ENCODE results near the gene LY6G5B.

LY6G5B gene

DNA sequence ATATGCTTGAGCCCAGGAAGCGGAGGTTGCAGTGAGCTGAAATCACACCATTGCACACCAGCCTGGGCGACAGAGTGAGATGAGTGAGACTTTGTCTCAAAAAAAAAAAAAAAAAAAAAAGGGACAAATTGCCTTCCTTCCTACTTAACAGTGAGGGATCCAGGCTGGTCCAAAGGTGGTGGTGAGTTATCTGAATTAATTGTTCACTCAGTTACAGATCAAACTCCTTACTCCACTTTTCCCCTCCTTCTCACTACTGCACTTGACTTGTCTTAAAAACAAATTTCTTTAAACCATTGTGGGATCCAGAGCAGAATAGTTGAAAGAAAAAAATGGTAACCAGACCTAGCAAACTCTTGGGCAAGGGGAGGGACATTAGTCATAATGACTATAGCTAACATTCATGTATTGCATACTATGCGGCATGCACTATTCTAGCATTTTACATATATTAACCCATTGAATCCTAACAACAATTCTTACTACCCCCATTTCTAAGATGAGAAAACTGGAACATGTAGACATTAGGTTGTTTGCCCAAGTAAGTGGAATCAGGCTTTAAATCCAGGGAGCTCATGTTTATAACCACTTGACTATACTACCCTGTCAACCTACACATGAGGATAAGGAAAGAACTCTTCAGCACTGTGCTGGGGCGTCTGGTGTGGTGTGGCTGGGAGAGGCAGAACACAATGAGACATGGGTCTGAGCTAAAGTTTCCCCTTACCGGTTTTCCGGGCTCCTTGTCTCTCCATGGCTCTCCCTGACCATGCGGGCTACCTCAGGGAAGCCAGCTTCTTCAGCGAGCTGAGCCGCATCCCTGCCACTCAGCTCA lies 6.4 kb upstream of the LY6G5B start:
- DNase-seq (ENCODE audit: low read depth in 2 of 2) = no peak

DNA sequence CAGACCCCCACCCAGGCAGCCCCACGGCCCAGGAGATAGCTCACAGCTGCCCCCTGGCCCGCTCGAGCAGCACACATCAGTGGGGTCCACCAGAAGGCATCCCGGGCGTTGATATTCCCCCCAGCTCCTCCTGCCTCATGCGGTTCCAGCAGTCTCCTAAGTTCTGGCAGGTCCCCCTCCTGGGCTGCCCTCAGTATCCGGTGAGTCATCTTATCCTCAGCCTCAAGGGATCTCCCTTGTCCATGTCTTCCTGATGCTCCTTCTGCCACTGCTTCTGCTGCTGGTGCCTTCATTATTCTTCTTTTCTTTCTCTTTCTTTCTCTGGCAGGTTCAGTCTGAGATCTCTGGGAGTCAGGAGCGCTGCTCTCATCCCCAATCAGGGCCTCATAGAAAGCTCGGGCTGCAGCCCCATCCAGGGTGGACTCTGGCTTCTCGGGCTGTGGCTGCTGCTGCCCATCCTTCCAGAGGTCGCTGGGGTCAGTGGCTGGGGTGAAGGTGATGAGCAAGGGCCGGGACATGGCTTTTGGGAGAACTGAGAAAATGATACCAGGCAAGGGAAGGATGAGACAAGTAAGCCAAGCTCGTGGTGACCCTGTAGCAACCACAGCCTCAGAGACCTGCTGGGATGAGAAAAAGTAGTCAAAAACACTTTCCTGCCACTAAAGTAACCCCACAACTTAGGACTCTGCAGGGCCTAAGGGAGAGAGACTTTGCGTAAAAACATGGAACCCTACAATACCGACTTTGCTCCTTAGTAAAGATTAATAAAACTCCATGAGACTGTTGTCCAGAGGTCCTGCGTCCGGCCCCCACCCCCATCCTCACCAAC lies 5.6 kb upstream of the LY6G5B start:
- DNase-seq (ENCODE audit: low read depth in 2 of 2) = no peak

DNA sequence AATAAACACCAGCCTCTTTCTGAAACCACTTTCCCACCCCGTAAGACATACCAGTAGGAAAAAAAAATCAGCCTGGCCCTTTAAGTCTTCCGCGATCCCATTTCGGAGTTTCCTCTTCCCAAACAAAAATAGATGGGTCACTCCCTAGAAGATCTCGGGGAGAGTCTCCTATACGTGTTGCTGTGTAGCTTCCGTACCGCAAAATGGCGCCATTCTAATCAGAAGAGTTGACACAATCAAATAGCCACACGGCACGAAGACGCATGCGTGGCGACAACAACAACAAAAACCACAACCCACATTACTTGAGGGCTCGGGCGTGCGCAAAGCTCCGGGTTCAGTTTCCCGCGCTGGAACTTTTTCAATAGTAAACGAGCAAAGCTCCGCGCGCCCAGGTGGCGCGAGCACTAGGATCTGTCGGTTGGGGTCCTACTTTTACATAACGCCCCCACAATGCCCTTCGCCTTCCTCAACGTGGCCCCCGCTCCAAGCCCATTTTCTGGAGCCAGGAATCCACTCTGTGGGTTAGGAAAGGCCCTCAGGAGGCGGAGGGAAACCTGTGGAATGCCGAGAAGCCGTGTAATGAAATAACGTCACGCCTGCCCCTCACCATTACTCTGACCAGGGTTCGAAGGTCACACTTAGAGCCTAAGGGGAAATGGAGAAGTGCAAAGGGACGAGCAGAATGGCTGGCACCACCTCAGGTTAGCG lies 4.8 kb upstream of the LY6G5B start, which contains the start of gene GPANK1:
Gene GPANK1, minus strand, starts transcription at position 208 of the 711 bp plus-strand sequence. CDS start 519 bp downstream, outside the sequence.
- DNase-seq (ENCODE audit: low read depth in 2 of 2) = peak; percentile 85 to 86

DNA sequence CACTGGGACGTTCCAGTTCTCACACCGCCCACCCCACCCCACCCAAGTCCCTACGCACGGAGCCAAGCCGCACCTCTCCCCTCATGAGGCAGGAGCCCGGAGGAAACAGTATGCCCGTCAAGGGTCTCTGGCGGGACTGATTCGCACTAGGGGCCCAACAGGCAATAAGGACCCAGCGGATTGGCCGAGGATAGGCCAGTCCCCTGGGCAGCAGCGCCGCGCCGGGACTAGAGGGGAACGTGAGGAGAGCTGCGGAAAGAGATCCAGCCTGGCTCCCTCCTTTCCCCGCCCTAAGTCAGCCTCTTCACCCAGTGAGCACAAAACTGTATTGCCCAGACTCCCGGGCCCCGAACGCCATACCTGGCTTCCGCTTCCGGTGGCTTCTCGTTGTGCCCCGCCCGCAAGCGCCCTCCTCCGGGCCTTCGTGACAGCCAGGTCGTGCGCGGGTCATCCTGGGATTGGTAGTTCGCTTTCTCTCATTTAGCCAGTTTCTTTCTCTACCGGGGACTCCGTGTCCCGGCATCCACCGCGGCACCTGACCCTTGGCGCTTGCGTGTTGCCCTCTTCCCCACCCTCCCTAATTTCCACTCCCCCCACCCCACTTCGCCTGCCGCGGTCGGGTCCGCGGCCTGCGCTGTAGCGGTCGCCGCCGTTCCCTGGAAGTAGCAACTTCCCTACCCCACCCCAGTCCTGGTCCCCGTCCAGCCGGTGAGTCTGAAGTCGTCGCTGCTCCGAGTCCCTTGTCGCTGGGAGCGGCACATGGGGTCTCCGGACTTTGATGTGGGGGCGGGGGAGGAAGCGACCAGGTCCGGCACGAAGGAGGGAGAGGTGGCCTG lies 4.1 kb upstream of the LY6G5B start, which contains the start of gene CSNK2B:
Gene CSNK2B, plus strand, starts transcription at position 580 of the 836 bp plus-strand sequence. CDS start 752 bp downstream, outside the sequence.
- DNase-seq (ENCODE audit: low read depth in 2 of 2) = peak; percentile 97 to 98

DNA sequence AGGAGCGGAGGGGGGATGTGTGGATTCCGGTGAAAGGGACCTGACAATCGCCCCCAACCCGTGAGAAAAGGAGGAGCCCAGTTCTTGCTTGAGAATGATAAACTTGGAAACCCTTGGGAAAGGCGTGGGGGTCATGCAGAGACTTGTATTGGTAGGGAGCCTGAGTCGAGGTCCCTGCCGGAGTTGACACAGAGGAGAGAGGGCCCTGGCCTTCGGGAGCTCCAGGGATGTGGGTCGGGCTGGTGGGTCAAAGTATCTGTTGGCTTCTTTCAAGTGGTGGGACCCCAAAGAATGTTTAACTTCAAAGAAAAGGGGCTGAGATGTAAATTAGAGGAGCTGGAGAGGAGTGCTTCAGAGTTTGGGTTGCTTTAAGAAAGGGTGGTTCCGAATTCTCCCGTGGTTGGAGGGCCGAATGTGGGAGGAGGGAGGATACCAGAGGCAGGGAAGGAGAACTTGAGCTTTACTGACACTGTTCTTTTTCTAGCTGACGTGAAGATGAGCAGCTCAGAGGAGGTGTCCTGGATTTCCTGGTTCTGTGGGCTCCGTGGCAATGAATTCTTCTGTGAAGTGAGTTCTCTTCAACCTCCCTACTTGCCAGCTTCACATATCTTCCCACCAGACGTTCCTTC lies 3.3 kb upstream of the LY6G5B start:
- DNase-seq (ENCODE audit: low read depth in 2 of 2) = no peak

DNA sequence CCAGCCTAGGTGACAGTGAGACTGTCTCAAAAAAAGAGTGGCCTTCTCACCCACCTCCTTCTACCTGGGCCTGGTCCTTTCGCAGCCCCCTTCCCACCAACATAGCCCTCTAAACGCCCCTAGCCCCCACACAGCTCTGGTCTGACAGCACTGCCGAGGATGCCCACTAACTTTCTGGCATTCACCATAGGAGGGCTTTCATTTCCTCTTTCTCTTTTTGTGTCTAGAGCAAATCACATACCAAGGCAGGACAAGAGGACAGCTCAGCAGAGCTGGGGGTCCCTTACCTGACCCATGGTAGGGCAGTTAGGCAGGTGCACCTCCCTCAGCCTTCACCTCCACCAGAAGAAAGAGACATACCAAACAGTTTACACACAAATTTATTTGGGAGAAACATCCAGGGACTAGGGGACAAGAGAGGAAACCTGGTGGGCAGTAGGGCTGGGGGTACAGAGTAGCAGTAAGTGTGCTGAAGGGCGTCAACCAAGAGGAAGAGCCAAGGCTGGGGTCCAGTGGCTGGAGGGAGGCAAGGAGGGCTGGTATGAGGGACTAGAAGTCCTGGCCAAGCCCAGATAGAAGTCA lies 6.6 kb downstream of the LY6G5B start:
- no peak for DNase-seq (ENCODE audit: low read depth in 2 of 2)

DNA sequence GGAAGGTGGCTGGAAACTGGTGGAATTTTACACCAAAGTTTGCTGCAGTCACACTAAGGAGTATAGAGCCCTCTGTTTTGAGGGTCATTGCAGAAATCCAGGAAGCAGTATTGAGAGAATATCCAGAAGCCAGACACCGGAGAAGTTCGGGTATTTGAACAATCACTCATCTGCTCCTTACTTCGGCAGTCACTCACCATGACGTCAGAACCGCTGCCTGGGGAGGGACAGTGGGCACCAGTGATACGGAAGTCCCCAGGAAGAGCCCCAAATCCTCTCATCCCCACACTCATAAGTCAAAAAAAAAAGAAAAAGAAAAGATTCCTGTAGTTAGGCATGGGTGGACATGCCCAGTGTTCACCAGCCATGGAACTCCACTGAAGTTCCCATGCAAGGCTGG lies 7.1 kb downstream of the LY6G5B start:
- no peak for DNase-seq (ENCODE audit: low read depth in 2 of 2)

DNA sequence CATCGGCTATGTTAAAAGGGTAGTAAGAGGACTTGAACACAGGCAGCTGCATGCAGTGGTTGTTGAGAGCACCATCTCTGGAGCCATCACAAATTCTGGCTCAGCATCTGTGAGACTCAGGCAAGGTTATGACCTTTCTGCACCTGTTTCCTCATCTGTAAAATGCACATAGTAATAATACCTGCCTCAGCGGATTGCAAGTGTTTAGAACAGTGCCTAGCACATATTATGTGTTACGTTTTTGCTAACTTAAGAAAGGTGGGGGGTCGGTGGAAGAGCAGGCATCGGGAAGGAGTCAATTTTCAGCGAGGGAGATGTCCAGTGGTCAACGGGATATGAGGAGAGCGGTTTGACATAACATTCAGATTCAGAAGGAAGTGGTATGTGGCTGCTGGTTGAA lies 8.2 kb downstream of the LY6G5B start:
- no peak for DNase-seq (ENCODE audit: low read depth in 2 of 2)

DNA sequence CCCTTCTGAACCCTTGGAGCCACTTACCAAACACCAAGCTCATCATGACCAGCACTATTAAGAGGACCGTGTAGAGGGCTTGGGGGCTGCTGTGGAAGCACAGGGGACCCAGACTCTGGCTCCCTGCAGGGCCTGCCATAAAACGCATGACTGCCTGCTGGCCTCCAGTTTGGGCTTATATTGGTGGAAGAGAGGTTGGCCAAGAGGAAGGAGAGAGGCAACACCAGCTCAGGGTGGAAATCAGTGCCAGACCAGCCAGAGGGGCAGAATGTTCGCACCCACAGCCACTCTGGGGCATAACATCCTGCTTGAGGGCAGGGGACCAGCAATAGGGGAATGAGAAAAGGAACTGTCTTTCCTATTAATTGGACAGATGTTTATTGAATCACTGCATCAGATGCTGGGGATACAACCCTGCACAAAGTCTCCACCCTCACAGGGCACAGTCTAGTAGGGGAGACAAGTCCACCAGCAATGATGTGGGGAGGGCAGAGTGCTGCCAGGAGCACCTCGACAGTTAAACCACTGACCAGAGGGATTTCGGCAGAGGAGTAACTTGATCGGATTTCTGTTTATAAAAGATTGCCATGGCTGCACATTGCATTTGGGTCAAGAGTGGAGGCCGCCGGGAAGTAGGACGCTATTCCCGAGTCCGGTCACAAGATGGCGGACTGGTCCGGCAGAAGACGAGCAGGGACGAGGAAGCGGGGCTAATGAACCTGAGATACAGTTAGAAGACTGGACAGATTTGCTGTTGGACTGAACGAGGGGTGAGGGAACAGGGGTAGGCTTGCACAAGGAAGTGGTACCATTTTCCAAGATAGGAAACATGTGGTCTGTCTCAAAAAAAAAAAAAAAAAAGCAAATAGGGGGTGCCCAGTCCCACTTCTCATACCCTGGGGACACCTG lies 10.7 kb downstream of the LY6G5B start, which contains the start of gene LY6G5C:
Gene LY6G5C, minus strand, starts transcription at position 842 of the 909 bp plus-strand sequence. Its CDS starts 694 bp downstream, at position 148.
- DNase-seq (ENCODE audit: low read depth in 2 of 2) = peak; percentile 34 to 43

DNA sequence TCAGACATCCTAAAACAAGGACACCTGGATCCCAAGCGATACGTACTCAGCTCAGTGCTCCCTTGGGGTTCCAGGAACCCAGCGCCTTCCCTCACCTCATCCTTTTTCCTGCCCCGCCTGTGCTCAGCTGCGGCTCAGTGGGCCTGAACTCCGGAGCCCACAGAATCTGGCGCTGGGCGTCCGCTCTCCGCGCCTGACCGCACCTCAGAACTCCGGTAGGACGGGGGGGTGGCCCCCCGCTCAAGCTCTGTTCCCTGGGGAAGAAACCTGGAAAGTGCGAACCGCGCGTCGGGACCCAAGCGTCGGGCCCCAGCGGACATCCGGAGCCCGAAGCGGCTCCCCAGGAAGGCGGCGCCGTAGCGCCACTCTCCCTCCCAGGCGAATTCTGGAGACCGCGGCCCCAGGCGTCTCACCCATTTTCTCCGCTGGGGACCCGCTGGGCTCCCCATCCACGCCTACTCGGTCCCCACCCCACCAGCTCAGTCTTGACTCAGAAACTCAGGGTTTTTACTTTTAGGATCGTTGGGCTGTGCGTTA lies 11.4 kb downstream of the LY6G5B start:
- DNase-seq (ENCODE audit: low read depth in 2 of 2) = peak in 1 of 2 donors; percentile 31

DNA sequence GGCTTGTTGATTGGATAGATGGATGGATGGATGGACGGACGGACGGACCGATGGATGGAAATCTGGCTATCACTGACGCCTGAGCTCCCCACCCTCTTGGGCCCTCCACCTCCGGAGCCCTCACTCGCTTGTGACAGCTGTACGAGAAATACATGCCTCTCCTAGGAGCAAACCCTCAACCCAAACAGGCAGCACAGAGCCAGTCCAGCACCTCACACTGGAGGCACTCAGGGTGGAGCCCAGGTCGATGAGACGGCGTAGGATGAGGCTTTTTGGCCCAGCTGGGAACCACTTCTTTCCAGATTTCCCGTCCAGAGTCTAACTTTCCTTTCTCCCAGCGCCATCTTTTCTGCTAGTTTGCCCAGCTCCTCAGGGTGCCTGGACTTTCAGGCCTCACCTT lies 13.8 kb downstream of the LY6G5B start:
- DNase-seq (ENCODE audit: low read depth in 2 of 2) = no peak

DNA sequence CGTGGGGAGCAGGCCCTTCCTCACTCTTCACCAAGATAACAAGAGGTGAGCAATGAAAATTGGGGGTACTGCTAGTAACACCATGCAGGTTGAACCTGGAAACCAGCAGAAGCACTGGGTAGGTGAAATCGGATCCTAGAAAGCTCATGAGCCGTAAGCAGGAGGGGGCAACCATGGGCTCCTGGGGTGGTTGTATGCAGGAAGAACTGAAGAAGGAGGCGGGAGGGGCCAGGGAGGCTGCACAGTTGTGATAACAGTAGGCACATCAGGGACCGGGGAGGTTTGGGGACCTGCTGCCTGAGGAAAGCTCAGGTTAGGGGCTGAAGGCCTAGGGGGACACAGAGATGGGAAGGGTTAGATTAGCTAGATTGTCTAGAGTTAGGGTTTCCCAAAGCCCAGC lies 16.7 kb downstream of the LY6G5B start:
- no peak for DNase-seq (ENCODE audit: low read depth in 2 of 2)

DNA sequence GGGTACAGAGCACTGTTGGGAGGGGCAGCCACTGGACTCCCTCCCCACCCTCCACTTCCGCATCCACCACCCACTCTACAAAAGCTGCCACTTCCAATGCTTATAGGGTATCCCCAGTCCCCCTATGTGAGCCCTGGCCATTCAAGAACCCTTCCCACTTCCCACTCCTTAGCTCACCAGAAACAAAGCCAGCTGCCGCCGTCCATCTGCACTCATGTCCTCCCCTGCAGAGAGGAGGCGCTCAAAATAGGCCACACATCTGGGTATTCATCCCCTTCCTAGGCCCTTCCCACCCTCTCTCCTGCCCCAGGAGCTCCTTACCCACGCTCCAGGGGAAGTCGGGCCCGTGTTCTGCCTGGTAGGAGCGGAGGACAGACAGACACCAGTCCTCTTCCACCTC lies 17.5 kb downstream of the LY6G5B start:
- no peak for DNase-seq (ENCODE audit: low read depth in 2 of 2)

DNA sequence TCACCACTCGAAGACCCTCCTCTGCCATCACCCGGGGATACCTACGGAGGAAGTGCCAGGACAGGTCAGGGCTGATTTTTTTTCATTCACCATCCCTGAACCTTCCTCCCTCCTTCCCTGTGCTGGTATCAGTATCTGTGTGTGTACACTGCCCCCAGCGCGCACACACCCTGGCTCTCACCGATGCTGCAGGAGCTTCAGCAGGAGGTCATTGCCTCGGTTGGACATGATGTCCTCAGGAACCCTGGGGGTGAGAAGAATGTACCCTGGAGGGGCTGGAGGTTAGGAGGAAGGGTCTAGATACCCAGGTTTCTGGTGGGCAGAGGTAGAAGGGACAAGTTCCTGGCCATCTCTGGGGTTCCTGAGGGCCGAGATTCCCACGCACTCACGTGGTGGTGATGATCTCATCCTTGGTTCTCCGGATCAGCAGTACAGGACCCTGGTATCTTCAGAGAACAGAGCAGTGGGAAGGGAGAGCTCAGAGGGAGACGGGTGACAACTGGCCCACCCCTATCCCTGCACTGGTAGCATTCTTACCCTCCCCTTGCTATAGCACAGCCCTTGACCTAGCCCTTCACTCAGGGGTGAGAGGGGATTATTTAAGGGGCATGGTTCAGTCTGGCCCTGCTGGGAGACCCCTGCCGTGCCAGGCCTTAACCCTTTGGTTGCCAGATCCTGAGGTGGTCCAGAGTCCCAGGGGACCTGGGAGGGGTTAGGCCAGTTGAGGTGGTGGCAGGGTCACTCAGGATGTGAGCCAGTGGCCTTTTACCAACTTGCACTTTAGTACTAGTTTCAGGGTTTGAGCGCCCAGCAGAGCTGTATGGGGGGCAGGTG lies 18.3 kb downstream of the LY6G5B start:
- no peak for DNase-seq (ENCODE audit: low read depth in 2 of 2)

DNA sequence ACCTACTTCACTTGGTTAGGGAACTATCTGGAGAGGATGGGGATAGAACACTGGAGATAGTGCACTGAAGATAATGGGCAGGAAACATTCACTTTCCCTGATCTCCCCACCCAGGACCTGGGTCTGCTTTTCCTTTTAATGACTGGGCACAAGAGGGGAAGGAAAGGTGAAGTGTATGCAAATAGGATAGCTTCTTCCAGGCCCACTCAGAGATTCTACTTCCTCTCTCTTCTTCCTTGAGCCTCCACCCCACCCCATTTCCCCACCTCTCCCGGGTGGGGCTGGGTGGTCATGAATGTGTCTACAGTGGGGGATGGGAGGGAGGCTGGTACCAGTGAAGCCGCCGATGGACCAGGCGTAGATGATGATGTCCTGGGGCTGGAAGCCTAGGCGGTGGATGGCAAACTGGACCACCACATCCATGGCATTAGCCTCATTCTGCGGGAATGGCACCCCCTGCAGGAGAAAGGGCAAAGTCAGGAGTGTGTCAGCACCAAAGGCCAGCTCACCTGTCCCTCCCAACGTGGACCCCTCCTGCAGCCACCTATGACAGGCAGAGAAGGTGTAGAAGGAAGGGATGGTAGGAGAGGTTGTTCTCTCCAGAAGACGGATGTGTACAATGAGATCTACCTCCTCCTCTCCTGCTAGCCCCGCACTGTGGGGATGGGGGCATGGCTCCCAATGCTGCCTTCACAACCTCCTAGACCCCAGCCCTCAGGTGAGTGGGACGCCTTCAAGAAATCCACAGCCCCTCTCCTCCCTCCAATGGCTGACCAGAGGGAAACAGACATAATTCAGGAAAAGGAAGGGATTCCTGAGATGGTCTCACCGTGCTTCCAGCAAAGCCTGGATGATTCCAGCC lies 19.7 kb downstream of the LY6G5B start:
- no peak for DNase-seq (ENCODE audit: low read depth in 2 of 2)

DNA sequence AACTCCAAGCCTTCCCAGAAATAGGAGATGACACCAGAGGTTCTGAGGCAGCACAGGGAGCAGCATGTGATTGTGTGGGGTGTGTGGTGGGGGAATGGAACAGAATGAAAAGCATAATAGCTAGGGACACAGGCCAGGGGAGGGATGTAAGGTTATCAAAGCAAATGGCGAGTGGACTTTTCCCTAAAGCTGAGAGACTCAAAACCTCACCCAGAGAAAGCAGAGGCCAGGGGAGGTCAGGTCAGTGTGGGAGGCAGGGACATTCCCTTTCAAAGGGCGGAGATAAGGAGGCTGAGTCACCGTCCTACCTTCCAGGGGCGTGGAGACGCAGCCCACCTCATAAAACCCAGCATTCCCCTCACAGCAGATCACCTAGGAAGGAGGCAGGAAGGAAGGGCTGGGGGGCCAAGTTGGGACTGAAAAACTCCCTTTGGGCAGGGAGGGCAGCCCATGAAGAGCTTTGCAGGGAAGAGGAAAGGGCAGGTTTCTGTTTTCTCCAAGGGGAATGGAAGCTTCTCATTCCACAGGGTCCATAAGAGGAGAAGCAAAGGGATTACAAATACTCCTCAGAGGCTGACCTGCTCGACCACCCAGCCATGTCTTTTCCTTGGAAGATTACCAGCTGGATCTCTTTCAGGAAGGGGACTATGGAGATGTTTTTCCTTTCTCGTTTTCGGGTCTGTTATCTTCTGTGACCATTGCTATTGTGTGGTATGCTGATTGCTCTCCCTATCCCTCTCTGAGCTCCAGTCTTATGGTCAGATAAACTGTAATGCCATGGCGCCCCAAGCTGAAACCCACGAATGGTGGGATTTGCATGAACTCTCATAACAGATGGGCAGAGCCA lies 20.7 kb downstream of the LY6G5B start:
- no peak for DNase-seq (ENCODE audit: low read depth in 2 of 2)
